NAMALWA (cell line): ENCODE measurements around the gene NXN.
"Not testable (repeated sequence)": the region's sequence is repeated elsewhere in the genome, so short reads cannot be mapped to it uniquely, and the experiment has no call there.

ENCODE experiments used
- DNase-seq: peaks from one replicate; pipeline ENCODE4 v3.0.0-alpha.2; 2015; ENCODE audit warnings: low spot score

NXN gene

DNA sequence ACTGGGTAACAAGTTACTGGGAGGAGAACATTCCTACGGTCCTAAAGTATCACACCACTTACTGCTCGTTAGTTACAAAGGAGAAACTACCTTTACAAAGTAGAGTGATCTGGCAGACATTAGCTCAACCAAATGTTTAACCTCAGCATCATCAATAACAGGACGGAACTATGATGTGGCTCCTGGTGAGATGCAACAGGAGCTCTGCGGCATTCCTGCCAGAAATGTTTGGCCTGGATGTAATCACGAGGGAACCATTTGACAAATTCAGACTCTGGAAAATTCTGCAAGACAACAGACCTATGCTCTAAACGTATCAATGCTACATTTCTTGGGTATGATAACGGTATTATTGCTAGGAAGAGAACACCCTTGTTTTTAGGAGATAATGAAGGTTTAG, 117.0 kb downstream of the NXN start:
- DNase-seq: no peak

DNA sequence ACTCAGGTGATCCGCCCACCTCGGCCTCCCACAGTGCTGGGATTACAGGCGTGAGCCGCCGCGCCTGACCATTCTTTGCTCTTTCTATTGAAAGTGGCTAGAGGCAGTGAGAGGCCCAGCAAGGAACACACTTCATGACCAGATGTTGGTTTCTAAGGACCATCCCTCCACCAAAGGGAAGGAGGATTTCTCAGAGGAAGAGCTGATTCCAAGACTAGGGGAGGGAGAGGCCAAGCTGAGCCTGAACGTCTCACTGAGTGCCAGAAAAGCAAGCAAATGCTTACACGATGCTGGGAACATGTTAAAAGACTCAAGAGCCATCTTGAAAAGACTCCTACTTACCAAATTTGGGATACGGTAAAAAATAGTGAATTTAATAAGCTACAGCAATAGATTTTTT, 118.2 kb downstream of the NXN start:
- DNase-seq: no peak

DNA sequence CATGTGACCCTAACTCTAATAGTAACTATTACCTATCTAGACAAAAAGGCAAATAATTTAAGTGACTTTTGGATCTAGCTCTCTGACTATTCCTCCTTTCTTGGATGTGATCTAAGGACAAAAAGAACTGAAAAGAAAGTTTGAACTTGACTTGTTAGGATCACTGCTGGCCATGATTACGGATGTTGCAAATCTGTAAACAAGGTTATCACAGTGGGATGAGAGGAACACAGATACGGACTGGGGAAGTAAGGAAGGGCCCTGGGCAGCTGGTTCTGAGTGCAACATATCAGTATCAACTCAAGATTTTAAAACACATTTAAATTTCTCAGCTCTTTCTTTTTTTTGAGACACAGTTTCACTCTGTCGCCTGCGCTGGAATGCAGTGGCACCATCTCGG, 118.8 kb downstream of the NXN start:
- no peak for DNase-seq

DNA sequence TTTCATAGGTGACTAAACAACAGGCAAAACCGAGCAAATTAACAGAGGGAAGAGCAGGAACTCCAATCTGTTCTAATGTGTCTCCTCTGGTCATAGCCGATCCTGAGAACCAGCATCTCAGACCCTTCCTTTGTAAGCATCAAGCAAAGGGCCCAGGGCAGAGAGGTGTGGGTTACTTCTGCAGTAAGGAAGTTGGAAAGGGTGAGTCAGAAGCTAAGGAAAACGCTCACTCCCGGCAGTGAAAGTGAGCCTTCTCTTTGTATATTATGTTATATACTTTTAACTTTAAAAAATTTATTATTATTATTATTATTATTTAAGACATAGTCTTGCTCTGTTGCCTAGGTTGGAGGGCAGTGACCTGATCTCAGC, 119.8 kb downstream of the NXN start:
- no peak for DNase-seq

DNA sequence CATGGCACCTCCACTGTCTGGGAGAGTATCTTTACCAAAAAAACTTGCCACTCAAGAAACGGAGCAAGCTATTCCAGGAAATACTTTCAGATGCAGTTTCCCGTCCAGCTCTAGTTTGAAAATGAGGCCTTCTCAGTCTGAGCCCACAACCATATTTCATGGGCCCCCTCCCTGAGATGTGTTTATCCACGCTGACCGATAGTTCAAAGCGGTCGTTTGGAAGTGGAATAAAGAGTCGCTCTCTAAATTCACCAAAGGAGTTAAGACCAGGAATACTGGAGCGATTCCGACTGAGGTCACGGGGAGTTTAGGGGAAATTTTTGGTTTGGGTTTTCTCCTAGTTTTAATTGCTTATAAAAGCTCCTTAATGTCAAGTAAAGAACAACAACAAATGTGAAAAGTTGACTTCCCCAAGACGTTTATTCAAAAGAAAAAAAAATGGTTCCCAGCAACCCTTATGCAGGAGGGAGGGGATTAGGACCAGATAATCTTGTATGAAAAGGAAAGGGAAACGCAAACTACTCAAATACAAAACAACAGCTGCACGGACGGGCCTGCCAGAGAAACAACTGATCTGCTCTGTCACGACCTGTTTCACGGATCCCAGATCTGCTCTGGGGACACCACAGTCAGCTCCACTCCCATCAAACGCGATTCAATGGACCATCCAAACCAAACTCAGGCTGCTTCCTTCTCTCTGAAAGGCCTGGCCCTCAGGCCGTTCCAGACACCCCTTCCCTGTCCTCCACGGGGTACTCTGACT, 120.3 kb downstream of the NXN start:
- no peak for DNase-seq

DNA sequence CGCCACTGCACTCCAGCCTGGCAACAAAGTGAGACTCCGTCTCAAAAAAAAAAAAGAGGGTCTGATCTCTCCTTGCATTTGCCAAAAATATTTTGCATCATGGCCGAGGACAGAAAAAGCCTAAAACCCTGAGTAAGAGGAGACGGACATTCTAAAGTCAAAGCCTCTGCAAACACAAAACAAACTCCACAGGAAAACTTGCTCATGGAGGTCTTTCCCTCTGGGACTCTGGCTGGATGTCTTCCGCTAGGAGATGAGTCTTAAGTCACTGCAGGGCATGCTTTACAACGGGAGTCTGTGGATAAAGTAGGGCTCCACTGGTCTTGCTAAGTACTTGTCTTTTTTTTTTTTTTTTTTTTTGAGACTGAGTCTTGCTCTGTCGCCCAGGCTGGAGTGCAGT, 123.4 kb downstream of the NXN start:
- DNase-seq: no peak

DNA sequence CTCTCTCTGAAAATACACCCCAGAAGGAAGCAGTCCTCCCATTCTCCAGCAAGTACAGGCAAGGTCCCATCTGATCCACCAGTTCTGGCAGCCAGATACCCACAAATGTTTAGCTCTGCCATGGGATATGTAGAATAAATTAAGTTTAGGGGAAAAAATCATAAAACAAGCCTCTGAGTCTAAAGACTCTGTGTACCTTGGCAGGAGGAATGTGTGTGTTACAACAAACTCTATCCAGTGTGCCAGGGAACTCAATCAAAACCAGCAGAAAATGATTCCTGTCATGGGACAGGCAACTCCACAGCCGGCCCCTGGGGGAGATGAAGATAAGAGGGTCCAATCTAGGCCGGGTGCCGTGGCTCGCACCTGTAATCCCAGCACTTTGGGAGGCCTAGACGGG, 124.0 kb downstream of the NXN start:
- DNase-seq: no peak

DNA sequence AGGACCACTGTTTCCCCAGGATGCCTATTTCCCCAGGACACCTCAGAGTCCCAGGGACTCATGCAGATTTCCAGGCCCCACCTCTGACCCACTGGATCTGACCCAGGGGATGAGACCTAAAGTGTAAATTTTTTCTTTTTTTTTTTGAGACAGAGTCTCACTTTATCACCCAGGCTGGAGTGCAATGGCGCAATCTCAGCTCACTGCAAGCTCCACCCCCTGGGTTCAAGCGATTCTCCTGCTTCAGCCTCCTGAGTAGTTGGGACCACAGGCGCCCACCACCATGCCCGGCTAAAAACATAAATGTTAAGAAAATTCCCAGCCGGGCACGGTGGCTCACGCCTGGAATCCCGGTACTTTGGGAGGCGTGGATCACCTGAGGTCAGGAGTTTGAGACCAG, 126.7 kb downstream of the NXN start:
- not testable (repeated sequence) for DNase-seq

DNA sequence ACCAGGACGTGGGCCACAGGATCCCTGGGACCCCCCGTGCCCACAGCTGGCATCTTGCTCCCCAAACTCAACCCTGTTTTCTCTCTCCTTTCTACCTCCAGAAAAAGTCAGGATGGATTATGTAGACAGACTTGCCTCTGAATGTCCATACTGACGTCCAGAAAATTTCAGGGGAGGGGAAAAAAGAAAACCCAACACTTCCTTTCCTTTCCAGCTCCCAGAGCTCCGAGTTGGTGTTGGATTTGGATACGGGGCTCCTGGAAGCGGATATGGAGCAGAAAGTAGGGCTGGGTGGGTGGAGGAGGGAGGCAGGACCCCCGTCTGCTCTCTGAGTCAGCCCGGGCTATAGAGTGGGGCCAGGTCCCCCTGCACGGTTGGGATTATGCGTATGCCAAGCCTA, 127.2 kb downstream of the NXN start:
- DNase-seq: no peak

DNA sequence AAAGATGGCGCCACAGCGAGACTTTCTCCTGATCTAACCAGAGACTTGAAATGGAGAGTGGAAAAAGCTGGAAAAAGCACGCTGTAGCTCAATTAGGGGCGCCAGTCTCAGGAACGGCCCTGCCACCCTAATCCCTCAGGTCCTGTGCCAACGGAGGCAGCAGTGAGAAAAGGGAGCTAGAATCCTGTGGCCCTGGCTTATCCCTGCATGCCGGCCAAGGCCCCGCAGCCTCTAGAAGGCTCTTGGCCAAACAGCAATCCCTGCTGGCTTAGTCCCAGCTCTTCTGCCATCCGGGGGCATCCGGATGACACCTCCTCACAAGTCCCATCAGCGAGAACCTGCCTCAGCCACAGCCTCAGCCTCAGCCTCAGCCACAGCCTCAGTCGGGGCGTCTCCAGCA, 127.7 kb downstream of the NXN start:
- no peak for DNase-seq

DNA sequence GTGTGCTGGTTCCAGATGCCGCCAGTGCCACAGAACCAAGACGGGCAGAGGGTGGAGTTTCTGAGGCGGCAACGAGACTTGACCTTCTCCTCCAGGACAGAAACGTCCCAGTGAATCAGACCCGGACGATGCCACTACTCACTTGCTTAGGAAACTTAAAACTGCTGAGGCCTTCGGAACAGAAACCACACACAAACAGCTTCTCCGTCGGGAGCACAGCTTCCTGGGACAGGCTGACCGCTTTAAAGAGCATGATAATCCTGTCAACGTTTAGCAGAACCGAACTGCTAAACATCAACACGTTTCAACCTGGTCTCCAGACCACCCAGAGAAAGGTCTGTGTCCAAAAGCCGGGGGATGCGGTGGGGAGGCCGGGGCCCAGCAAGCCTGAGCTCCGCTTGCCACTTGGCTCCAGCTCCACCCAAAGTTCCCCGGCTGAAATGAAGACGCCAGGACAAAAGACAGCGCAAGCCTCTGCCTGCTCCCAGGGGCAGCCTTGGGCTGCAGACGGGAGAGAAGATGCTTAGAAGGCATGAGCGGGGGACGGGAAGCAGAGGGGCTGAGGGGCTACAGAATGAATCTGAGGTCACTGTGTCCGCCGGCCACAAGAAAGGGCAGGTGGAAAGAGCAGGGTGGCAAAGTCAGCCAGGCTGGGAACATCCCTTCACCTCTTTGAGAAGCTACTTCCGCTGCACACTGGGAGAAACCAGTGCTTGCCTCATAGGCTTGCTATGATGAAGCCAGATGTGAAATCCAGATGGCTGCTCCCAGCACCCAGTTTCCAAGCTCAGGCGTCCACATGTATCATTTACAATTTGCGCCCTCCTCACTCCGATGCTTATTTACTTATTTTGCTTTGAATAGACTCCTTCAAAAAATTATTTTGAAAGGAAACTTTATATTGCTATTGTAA, 128.5 kb downstream of the NXN start:
- no peak for DNase-seq

DNA sequence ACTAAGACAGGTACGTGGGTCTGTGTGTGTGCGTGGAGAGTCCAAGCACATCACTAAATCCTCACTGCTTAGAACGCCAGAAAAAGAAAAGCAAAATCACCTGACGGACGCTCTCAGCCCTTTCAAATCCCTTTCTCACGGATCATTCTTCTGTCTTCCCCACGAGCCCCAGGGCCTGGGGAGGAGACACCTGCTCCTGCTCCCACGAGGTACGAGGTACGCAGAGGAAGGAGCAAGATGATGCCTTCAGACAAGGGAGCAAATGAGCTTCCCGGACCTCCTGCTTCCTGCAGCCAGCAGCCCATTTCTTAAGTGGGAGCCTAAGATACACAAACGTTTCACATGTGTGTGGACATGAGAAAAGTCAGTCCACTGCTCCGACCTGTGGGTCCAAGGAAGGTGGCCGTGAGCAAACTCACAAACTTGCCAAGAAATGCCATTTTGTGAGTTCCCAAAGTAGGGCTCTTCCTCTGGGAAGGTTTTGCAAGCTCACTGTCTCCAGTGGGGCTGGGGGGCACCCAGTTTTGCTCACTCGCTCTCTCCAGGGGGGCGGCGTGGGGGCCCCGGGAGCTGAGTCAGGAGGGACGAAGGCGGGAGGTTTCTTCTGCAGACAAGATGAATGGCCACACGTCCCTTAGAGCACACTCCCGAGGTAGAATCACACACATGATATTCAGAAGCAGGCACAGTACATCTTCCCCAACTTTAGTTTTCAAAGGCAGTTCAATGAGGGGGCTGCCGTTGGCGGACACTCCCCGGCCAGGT, 129.3 kb downstream of the NXN start:
- DNase-seq: no peak

DNA sequence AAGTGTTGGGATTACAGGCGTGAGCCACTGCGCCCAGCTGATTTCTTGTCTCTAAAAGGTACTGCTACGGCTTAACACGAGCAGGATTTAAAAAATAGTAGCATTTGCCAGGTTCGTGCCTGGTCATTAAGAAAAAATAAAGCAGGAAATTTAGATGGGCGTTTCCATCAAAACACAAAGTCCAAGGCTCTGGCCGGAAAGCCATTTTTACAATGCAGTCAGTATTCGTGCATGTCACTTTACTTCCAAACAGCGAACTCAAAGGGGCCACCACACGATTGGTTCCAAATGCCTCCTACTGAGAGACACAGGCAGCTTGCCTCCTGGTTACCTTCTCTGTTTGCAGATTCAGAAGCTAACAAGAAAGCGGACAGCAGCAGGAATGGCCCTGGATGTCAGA, 131.2 kb downstream of the NXN start:
- DNase-seq: no peak

DNA sequence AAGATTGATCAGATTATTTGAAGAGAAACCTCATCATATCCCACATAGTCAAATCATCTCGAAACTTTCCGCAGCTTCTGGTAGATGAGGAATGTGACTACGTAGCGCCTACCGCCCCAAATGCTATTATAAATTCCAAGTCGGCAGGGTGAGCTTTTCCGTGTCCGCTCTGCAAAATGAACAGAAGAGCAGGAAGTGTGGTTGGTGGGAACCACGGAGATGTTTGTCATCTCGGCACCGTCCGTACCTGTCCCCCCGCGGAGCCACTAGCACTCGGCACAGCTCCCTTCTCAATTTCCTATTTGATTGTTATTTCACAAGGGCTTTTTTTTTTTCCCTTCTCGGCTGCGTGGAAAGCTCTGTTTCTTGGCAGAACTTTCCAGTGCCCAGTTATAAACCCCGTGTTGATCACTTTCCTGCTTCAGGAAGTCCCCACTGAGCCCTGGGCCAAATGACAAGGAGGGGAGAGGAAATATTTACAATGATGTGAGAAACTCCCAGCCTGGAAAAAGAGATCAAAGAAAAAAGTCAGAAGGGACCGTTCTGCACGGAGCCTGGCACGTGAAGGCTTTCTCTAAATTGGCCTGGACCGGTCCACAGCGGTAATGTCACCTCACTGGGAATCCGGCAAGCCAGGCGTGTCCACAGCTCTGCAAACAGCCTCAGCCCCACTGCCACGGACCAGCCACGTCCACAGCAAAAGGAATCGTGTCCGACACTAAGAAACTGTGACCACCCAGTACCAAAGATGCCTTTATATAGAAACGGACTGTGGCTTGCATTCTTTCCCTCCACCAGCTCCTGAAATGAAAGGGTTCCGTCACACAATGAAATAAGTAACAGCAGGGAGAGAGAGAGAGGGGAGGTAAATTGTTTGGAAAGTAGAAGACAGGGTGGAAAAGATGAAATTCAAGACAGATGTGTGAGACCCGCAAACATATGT, 132.4 kb downstream of the NXN start:
- no peak for DNase-seq

DNA sequence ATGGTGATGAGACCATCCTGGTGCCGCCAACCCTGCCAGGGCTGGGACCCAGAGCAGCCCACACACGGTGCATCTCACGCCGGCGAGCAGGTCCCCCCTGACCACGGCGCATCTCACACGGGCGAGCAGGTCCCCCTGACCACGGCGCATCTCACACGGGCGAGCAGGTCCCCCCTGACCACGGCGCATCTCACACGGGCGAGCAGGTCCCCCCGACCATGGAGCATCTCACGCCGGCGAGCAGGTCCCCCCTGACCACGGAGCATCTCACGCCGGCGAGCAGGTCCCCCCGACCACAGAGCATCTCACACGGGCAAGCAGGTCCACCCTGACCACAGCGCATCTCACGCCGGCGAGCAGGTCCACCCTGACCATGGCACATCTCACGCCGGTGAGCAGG, 138.3 kb downstream of the NXN start:
- DNase-seq: no peak

DNA sequence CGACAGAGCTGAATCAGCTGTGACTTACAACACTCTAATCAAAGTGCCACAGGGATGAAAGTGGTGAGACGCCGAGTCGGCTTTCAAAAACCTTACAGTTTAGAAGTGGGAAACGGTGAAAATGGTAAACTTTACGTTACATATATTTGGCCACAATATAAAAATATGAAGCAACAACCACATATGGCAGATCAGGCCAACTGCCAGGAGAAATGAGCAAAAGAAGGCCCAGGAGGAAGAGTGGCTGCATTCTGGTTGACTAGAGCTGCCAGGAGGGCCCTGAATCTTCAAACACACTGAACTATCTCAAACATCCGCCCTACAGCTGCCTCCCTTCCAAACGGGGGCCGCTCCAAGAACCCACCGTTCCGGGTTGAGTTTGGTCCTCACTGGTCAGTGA, 141.1 kb downstream of the NXN start:
- DNase-seq: no peak

DNA sequence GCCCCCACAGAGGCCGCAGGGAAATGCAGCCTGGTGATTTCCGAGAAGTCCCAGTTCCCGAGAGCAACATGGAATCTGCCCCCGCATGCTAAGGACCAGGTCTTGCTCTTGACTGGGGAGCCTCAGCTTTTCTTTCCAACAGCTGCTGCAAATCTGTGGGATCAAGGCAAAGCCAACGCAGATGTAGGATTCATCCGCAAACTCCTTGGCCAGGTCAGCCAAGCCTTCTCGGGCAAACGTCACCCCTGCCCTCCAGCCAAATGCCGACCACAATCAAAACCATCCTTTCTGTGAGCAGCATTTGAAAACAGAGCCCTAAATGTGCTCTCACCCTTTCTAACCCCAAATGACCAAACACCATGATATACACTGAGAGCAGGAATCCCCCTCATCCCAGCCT, 143.4 kb downstream of the NXN start:
- no peak for DNase-seq

DNA sequence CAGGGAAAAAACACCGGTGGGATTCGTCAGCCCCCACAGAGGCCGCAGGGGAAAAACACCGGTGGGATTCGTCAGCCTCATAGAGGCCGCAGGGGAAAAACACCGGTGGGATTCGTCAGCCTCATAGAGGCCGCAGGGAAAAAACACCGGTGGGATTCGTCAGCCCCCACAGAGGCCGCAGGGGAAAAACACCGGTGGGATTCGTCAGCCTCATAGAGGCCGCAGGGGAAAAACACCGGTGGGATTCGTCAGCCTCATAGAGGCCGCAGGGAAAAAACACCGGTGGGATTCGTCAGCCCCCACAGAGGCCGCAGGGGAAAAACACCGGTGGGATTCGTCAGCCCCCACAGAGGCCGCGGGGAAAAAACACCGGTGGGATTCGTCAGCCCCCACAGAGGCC, 143.9 kb downstream of the NXN start:
- not testable (repeated sequence) for DNase-seq

DNA sequence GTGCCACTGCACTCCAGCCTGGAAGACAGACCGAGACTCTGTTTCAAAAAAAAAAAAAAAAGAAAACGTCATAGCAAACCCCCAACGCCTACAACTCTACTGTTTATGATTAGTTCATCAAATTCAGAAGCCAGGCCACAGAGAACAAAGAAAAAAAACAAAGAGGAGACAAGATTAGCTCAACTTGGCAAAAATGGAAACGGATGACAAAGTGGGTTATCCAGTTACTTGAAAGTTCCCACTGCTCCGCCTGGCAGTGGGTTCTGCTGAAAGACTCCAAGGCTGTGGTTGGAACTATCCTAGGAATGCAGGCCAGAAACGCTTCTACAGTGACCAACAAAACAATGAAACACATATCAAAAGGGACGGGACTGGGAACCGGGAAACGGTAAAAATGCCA, 144.3 kb downstream of the NXN start:
- DNase-seq: no peak

DNA sequence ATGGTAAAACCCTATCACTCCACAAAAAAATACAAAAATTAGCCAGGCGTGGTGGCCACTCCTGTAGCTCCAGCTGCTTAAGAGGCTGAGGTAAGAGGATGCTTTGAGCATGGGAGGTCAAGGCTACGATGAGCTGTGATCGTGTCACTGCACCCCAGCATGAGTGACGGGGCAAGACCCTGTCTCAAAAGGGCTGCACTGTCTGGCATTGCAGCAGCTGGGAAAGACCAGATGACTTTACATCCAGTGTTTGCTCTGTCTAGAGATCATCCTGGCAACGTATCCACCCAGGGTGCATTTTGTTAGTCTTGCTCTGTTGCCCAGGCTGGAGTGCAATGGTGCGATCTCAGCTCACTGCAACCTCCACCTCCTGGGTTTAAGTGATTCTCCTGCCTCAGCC, 145.4 kb downstream of the NXN start:
- DNase-seq: no peak

DNA sequence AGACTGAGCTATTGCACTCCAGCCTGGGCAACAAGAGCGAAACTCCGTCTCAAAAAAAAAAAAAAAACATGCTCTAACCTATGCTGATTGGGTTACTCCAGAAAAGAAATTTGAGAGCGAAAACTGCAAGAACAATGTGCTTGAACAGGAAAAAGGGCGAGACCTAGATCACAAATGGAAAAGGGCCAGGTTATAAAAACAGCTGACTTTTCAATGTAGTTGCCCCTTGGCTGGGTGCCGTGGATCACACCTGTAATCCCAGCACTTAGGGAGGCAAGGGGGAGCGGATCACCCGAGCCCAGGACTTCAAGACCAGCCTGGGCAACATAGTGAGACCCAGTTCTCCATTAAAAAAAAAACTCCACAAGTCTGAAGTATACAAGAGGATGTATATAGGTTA, 148.6 kb downstream of the NXN start:
- no peak for DNase-seq

DNA sequence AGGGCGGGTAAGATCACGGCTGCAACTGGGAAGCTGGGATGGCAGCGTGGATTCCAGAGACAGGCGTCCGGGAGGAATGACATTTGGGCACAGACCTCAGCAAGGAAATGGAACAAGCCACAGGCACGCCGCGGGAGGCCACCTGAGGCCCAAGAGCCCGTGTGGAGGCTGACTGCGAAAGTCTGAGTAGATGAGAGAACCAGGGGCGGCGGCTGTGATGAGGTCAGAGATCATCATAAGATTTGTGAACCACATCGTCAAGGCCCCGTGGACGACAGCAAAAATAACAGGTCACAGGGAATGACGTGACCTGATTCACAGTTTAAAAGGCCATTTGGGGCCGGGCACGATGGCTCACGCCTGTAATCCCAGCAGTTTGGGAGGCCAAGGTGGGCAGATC, 149.2 kb downstream of the NXN start:
- DNase-seq: no peak
